Stimulated activated naive CD8-positive, alpha-beta T cell treated with anti-CD3 and anti-CD28 coated beads, Interleukin-15, Interleukin-2, amounts not matched to agents 100 ng/mL and 50 ng/mL, for 24 hours (primary cell): ENCODE measurements around the gene ANO9.
"Not testable (repeated sequence)": the region's sequence is repeated elsewhere in the genome, so short reads cannot be mapped to it uniquely, and the experiment has no call there.

Source experiments
- H3K27ac Mint-ChIP-seq: one replicate; pipeline ENCODE4 v1.8.0; 2021; ENCODE audit warnings: mild to moderate bottlenecking, mixed read lengths
- H3K27me3 Mint-ChIP-seq: one replicate; pipeline ENCODE4 v1.8.0; 2021; ENCODE audit warnings: mixed read lengths
- H3K36me3 Mint-ChIP-seq: one replicate; pipeline ENCODE4 v1.8.0; 2021; ENCODE audit warnings: low read depth, mixed read lengths
- H3K4me1 Mint-ChIP-seq: one replicate; pipeline ENCODE4 v1.8.0; 2021; ENCODE audit warnings: low read depth, mixed read lengths
- H3K4me3 Mint-ChIP-seq: one replicate; pipeline ENCODE4 v1.8.0; 2021; ENCODE audit warnings: mild to moderate bottlenecking, mixed read lengths
- H3K9me3 Mint-ChIP-seq: one replicate; pipeline ENCODE4 v1.8.0; 2021; ENCODE audit warnings: mixed read lengths

The ANO9 gene

GRCh38 chr11:420911-421321 is 20.9 kb downstream of the ANO9 start:
- Mint-ChIP-seq H3K27me3 (no peaks in the 10 kb centered on the region), H3K36me3 (peaks cover 10% of the 10 kb centered on the region), H3K9me3 (no peaks in the 10 kb centered on the region), H3K27ac (no peak overlapping the region), H3K4me3 (no peak overlapping the region), H3K4me1 (peaks cover 5% of the 10 kb centered on the region)

- H3K36me3 Mint-ChIP-seq, result peaks cover 7% of the 10 kb centered on the region
- H3K27me3 Mint-ChIP-seq, result no peaks in the 10 kb centered on the region
- H3K27ac Mint-ChIP-seq, result no peak overlapping the region
- H3K4me1 Mint-ChIP-seq, result peaks cover 12% of the 10 kb centered on the region
- H3K9me3 Mint-ChIP-seq, result no peaks in the 10 kb centered on the region
- no peak overlapping the region for H3K4me3 Mint-ChIP-seq
Observed at GRCh38 chr11:420054-420910, 21.5 kb downstream of the ANO9 start.

- Mint-ChIP-seq H3K4me3 (no peak overlapping the region), H3K27ac (no peak overlapping the region), H3K4me1 (peaks cover 20% of the 10 kb centered on the region), H3K27me3 (no peaks in the 10 kb centered on the region), H3K9me3 (no peaks in the 10 kb centered on the region), H3K36me3 (peaks cover 1% of the 10 kb centered on the region)
Observed at GRCh38 chr11:419248-420005, 22.4 kb downstream of the ANO9 start.

- Mint-ChIP-seq H3K27ac (no peak overlapping the region), H3K36me3 (no peaks in the 10 kb centered on the region), H3K27me3 (no peaks in the 10 kb centered on the region), H3K4me3 (no peak overlapping the region), H3K4me1 (peaks cover 24% of the 10 kb centered on the region), H3K9me3 (no peaks in the 10 kb centered on the region)
Observed at GRCh38 chr11:418343-419247, 23.2 kb downstream of the ANO9 start.

- Mint-ChIP-seq H3K4me3 (peak overlapping the region; percentile 56), H3K36me3 (no peaks in the 10 kb centered on the region), H3K9me3 (no peaks in the 10 kb centered on the region), H3K4me1 (peaks cover 31% of the 10 kb centered on the region), H3K27me3 (no peaks in the 10 kb centered on the region), H3K27ac (peak overlapping the region; percentile 67)
Observed at GRCh38 chr11:417652-418342, 24.0 kb downstream of the ANO9 start.

GRCh38 chr11:416757-417621 is 24.8 kb downstream of the ANO9 start:
- Mint-ChIP-seq H3K36me3 (no peaks in the 10 kb centered on the region), H3K27ac (no peak overlapping the region), H3K4me1 (peaks cover 31% of the 10 kb centered on the region), H3K9me3 (no peaks in the 10 kb centered on the region), H3K27me3 (no peaks in the 10 kb centered on the region), H3K4me3 (peak overlapping the region; percentile 73)

GRCh38 chr11:416051-416756 is 25.6 kb downstream of the ANO9 start:
- Mint-ChIP-seq H3K36me3 (no peaks in the 10 kb centered on the region), H3K4me3 (peak overlapping the region; percentile 73), H3K9me3 (no peaks in the 10 kb centered on the region), H3K27ac (peak overlapping the region; percentile 61), H3K27me3 (no peaks in the 10 kb centered on the region), H3K4me1 (peaks cover 31% of the 10 kb centered on the region)

GRCh38 chr11:415640-416041 is 26.2 kb downstream of the ANO9 start:
- Mint-ChIP-seq H3K36me3 (no peaks in the 10 kb centered on the region), H3K27ac (peak overlapping the region; percentile 61), H3K9me3 (no peaks in the 10 kb centered on the region), H3K27me3 (no peaks in the 10 kb centered on the region), H3K4me3 (peak overlapping the region; percentile 73), H3K4me1 (peaks cover 31% of the 10 kb centered on the region)

- peaks cover 31% of the 10 kb centered on the region for H3K4me1 Mint-ChIP-seq
- peak overlapping the region; percentile 51 for H3K27ac Mint-ChIP-seq
- H3K4me3 Mint-ChIP-seq, result peak overlapping the region; percentile 73
- no peaks in the 10 kb centered on the region for H3K27me3 Mint-ChIP-seq
- no peaks in the 10 kb centered on the region for H3K9me3 Mint-ChIP-seq
- no peaks in the 10 kb centered on the region for H3K36me3 Mint-ChIP-seq
Observed at GRCh38 chr11:414318-414857, 27.4 kb downstream of the ANO9 start.

- Mint-ChIP-seq H3K4me3 (no peak overlapping the region), H3K9me3 (no peaks in the 10 kb centered on the region), H3K27ac (no peak overlapping the region), H3K36me3 (no peaks in the 10 kb centered on the region), H3K27me3 (no peaks in the 10 kb centered on the region), H3K4me1 (peaks cover 31% of the 10 kb centered on the region)
Observed at GRCh38 chr11:413120-414081, 28.4 kb downstream of the ANO9 start.

- H3K4me1 Mint-ChIP-seq, result peaks cover 31% of the 10 kb centered on the region
- H3K27ac Mint-ChIP-seq, result no peak overlapping the region
- no peaks in the 10 kb centered on the region for H3K27me3 Mint-ChIP-seq
- H3K36me3 Mint-ChIP-seq, result no peaks in the 10 kb centered on the region
- H3K4me3 Mint-ChIP-seq, result no peak overlapping the region
- no peaks in the 10 kb centered on the region for H3K9me3 Mint-ChIP-seq
Observed at GRCh38 chr11:412641-413119, 29.1 kb downstream of the ANO9 start.

GRCh38 chr11:411520-411919 is 30.3 kb downstream of the ANO9 start:
- not testable (repeated sequence) for H3K27me3 Mint-ChIP-seq, H3K4me3 Mint-ChIP-seq, H3K9me3 Mint-ChIP-seq, H3K36me3 Mint-ChIP-seq, H3K27ac Mint-ChIP-seq
- peaks cover 31% of the 10 kb centered on the region for H3K4me1 Mint-ChIP-seq
